Neutrophil (primary cell): ENCODE data around the gene COL13A1.

ENCODE experiments used
- H3K27ac ChIP-seq: fragments of 200-600 bp; sonication (generic); 2 replicates; pipeline ENCODE4 v1.5.1; 2016; ENCODE audit warnings: mild to moderate bottlenecking, moderate library complexity
- H3K27me3 ChIP-seq: fragments of 200-600 bp; sonication (generic); 2 replicates; pipeline ENCODE4 v1.6.0; 2016; ENCODE audit warnings: mild to moderate bottlenecking
- H3K36me3 ChIP-seq: fragments of 200-600 bp; sonication (generic); 2 replicates; pipeline ENCODE4 v1.5.1; 2017
- H3K4me1 ChIP-seq, 2 experiments: fragments of 200-600 bp in 1 of 2; sonication (generic) in 1 of 2; 1 replicate in 1 of 2; 2 replicates in 1 of 2; pipeline versions ENCODE4 v1.5.1 to v1.6.1; 2013 to 2016; ENCODE audit warnings: low read depth in 1 of 2, low read length in 1 of 2, mild to moderate bottlenecking in 1 of 2, moderate library complexity in 1 of 2; ENCODE audit not compliant: control insufficient read depth in 1 of 2, insufficient read depth in 1 of 2
- H3K4me3 ChIP-seq, 2 experiments: fragments of 200-600 bp in 1 of 2; sonication (generic) in 1 of 2; 1 replicate in 1 of 2; 2 replicates in 1 of 2; pipeline ENCODE4 v1.5.1; 2013 to 2016; ENCODE audit warnings: low read depth in 1 of 2, low read length in 1 of 2, mild to moderate bottlenecking in 1 of 2, moderate library complexity in 1 of 2
- H3K9me3 ChIP-seq: fragments of 200-600 bp; sonication (generic); 2 replicates; pipeline ENCODE4 v1.5.1; 2016
- CTCF ChIP-seq: fragments of 200-600 bp; sonication (generic); IDR thresholded peaks from 2 replicates; pipeline ENCODE4 v1.5.1; 2016; ENCODE audit warnings: antibody characterized with exemption

The COL13A1 gene

GRCh38 chr10:69862882-69863530 lies 61.3 kb downstream of the COL13A1 start:
- no peak overlapping the region for H3K4me3 ChIP-seq
- peaks cover 18% of the 10 kb centered on the region for H3K27me3 ChIP-seq
- H3K4me1 ChIP-seq, result no peaks in the 10 kb centered on the region
- no peaks in the 10 kb centered on the region for H3K36me3 ChIP-seq
- TF ChIP-seq CTCF, result no peak
- no peak overlapping the region for H3K27ac ChIP-seq
- H3K9me3 ChIP-seq, result no peaks in the 10 kb centered on the region

GRCh38 chr10:69863580-69863979 lies 61.9 kb downstream of the COL13A1 start:
- H3K4me3 ChIP-seq, result no peak overlapping the region
- no peaks in the 10 kb centered on the region for H3K36me3 ChIP-seq
- H3K27me3 ChIP-seq, result peaks cover 21% of the 10 kb centered on the region
- no peaks in the 10 kb centered on the region for H3K9me3 ChIP-seq
- no peaks in the 10 kb centered on the region for H3K4me1 ChIP-seq
- TF ChIP-seq CTCF, result no peak
- no peak overlapping the region for H3K27ac ChIP-seq

GRCh38 chr10:69864321-69864720 lies 62.6 kb downstream of the COL13A1 start:
- Histone ChIP-seq H3K27me3 (peaks cover 28% of the 10 kb centered on the region), H3K9me3 (no peaks in the 10 kb centered on the region), H3K4me3 (no peak overlapping the region), H3K27ac (no peak overlapping the region), H3K4me1 (no peaks in the 10 kb centered on the region), H3K36me3 (no peaks in the 10 kb centered on the region)
- no peak for TF ChIP-seq CTCF

- no peaks in the 10 kb centered on the region for H3K36me3 ChIP-seq
- no peak overlapping the region for H3K27ac ChIP-seq
- H3K4me3 ChIP-seq, result no peak overlapping the region
- H3K4me1 ChIP-seq, result no peaks in the 10 kb centered on the region
- no peaks in the 10 kb centered on the region for H3K9me3 ChIP-seq
- peaks cover 30% of the 10 kb centered on the region for H3K27me3 ChIP-seq
- no peak for TF ChIP-seq CTCF
Measured at GRCh38 chr10:69865450-69865849, 63.7 kb downstream of the COL13A1 start.

GRCh38 chr10:69866246-69866687 lies 64.6 kb downstream of the COL13A1 start:
- no peaks in the 10 kb centered on the region for H3K9me3 ChIP-seq
- no peaks in the 10 kb centered on the region for H3K4me1 ChIP-seq
- H3K27ac ChIP-seq, result no peak overlapping the region

More at GRCh38 chr10:69866246-69866687, 64.6 kb downstream of the COL13A1 start:
- H3K27me3 ChIP-seq, result peaks cover 30% of the 10 kb centered on the region
- no peaks in the 10 kb centered on the region for H3K36me3 ChIP-seq
- H3K4me3 ChIP-seq, result no peak overlapping the region
- no peak for TF ChIP-seq CTCF
